Vagina (tissue), 2 donors: ENCODE data around the gene LGR4.

ENCODE experiments used
- CTCF ChIP-seq, 3 experiments: fragments of 450-650 bp in 2 of 3; fragments of 200-600 bp in 1 of 3; sonication (generic) in 1 of 3; IDR thresholded peaks; one replicate each; pipeline ENCODE4 v1.5.1; 2017 to 2019; ENCODE audit warnings: antibody characterized with exemption in 3 of 3, mild to moderate bottlenecking in 2 of 3, moderate library complexity in 2 of 3
- POLR2AphosphoS5 ChIP-seq, 2 donors: sonication (generic); formaldehyde crosslinking; IDR thresholded peaks; one replicate each; pipeline ENCODE4 v1.9.0; 2017; ENCODE audit warnings: antibody characterized with exemption in 2 of 2, mild to moderate bottlenecking in 2 of 2, low read depth in 1 of 2; ENCODE audit not compliant: insufficient read depth in 1 of 2

DNA sequence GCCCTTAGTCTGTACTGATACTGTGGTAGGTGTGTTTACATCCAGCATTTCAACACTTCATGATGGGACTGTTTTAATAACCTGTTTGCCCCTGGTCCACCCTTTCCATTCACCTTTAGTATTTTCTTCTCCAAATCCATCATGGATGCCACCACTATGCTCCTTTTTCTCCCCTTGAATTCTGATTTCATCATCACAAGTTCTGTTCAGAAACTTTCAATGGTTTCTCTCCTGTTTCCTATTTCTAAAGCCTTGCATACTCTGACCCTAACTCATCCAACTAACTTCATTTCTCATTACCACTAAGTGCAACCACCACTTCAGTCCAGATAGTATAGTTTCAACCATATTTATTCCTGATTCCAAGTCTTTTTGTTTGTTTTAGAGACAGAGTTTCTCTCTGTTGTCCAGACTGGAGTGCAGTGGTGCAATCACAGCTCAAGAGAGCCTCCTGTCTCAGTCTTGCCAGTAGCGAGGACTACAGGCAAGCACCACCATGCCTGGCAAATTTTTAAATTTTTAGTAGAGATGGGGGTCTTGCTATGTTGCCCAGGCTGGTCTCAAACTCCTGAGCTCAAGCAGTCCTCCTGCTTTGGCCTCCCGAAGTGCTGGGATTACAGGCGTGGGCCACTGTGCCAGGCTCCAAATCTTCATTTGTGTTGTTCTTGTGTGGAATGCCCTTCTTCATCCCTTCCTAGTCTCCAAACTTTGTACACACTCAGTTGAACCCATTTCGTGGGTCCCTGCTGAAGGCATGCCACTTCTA lies 35.1 kb upstream of the LGR4 start:
- TF ChIP-seq POLR2AphosphoS5 (IDR thresholded peaks at IDR 0.05; ENCODE audit: insufficient read depth in 1 of 2, low read depth in 1 of 2): no peak
- TF ChIP-seq CTCF (IDR thresholded peaks at IDR 0.05): no peak
